ENCODE measurements around the gene KCNAB2.

- TF ChIP-seq CTCF (IDR thresholded peaks at IDR 0.05; ENCODE audit: low read depth, low read length, poor library complexity, severe bottlenecking) = peak; percentile 40
- TF ChIP-seq EZH2phosphoT487 (IDR thresholded peaks at IDR 0.05; ENCODE audit: borderline replicate concordance, low read length) = no peak
These were observed 7.5 kb downstream of the KCNAB2 start for GRCh38 chr1:6053206-6053546.
